ENCODE data around the gene PCDHGC5. TPM values are rescaled to one million over a fixed set of nuclear protein-coding genes. Genes with fewer than 3 reads are reported as not detected.

PCDHGC5 gene
- total and polyA plus RNA-seq, 9 of the 15 experiments (the other 6 are each of a cell fraction or from before 2014, with no cell fraction given), result not detected

- TF ChIP-seq CTCFL (IDR thresholded peaks at IDR 0.05; ENCODE audit: borderline replicate concordance, insufficient read depth, low read depth, low read length, poor library complexity, severe bottlenecking) (peak; percentile 89), ELF4 (CRISPR knock-in tag; IDR thresholded peaks at IDR 0.05) (no peak), NFE2 (IDR thresholded peaks at IDR 0.05; ENCODE audit: low read depth) (no peak), TAL1 (IDR thresholded peaks at IDR 0.05) (no peak), NFYB (IDR thresholded peaks at IDR 0.05; ENCODE audit: extremely low read depth, insufficient read length) (no peak), RBM22 (IDR thresholded peaks at IDR 0.05; ENCODE audit: low read depth, low read length, poor library complexity, severe bottlenecking) (peak; percentile 96), RB1 (IDR thresholded peaks at IDR 0.05; ENCODE audit: low read depth) (0 out of 2 replicates have a peak, but pooled peaks have one; percentile 37), BCL6 (CRISPR knock-in tag; IDR thresholded peaks at IDR 0.05) (no peak)
Measured at GRCh38 chr5:141512390-141512910, 23.6 kb downstream of the PCDHGC5 start (continued).

All from K562 (cell line).